ENCODE results near the gene OR10P1. TPM values are rescaled to one million over a fixed set of nuclear protein-coding genes. Genes with fewer than 3 reads are reported as not detected.
"Not testable (repeated sequence)": the region's sequence is repeated elsewhere in the genome, so short reads cannot be mapped to it uniquely, and the experiment has no call there.

Gene OR10P1
- total RNA-seq, 1 donor = not detected

GRCh38 chr12:55642267-55642666, 5.6 kb downstream of the OR10P1 start:
- no peaks in the 10 kb centered on the region for H3K4me1 ChIP-seq (ENCODE audit: insufficient read depth, low read length)
- no peak for TF ChIP-seq CTCF (IDR thresholded peaks at IDR 0.05; ENCODE audit: extremely low read depth, low read depth, low read length)
- H3K27ac ChIP-seq (ENCODE audit: low read depth, low read length) = no peak overlapping the region
- H3K79me2 ChIP-seq (ENCODE audit: insufficient read depth, low read length) = no peaks in the 10 kb centered on the region
- no peak overlapping the region for H2AFZ ChIP-seq (ENCODE audit: low read length)
- no peaks in the 10 kb centered on the region for H4K20me1 ChIP-seq (ENCODE audit: insufficient read depth, low read length)
- H3K9me3 ChIP-seq (ENCODE audit: low read depth, low read length) = no peaks in the 10 kb centered on the region
- H3K4me2 ChIP-seq (ENCODE audit: insufficient read depth, low read length) = no peak overlapping the region
- DNase-seq (ENCODE audit: insufficient read length, low spot score, missing footprints) = no peak
- H3K36me3 ChIP-seq (ENCODE audit: insufficient read depth, low read length) = no peaks in the 10 kb centered on the region
- peaks cover 39% of the 10 kb centered on the region for H3K27me3 ChIP-seq (ENCODE audit: insufficient read depth, low read length)
- H3K4me3 ChIP-seq (ENCODE audit: insufficient read depth, low read length) = no peak overlapping the region

GRCh38 chr12:55642669-55643068, 6.0 kb downstream of the OR10P1 start:
- no peak for DNase-seq (ENCODE audit: insufficient read length, low spot score, missing footprints)
- no peak overlapping the region for H3K4me3 ChIP-seq (ENCODE audit: insufficient read depth, low read length)
- H3K9me3 ChIP-seq (ENCODE audit: low read depth, low read length) = no peaks in the 10 kb centered on the region
- no peak overlapping the region for H3K27ac ChIP-seq (ENCODE audit: low read depth, low read length)
- H3K27me3 ChIP-seq (ENCODE audit: insufficient read depth, low read length) = peaks cover 35% of the 10 kb centered on the region
- no peaks in the 10 kb centered on the region for H3K36me3 ChIP-seq (ENCODE audit: insufficient read depth, low read length)
- H3K4me2 ChIP-seq (ENCODE audit: insufficient read depth, low read length) = no peak overlapping the region
- H4K20me1 ChIP-seq (ENCODE audit: insufficient read depth, low read length) = no peaks in the 10 kb centered on the region
- H3K4me1 ChIP-seq (ENCODE audit: insufficient read depth, low read length) = no peaks in the 10 kb centered on the region
- no peaks in the 10 kb centered on the region for H3K79me2 ChIP-seq (ENCODE audit: insufficient read depth, low read length)
- no peak overlapping the region for H2AFZ ChIP-seq (ENCODE audit: low read length)
- TF ChIP-seq CTCF (IDR thresholded peaks at IDR 0.05; ENCODE audit: extremely low read depth, low read depth, low read length) = no peak

- TF ChIP-seq CTCF (IDR thresholded peaks at IDR 0.05; ENCODE audit: extremely low read depth, low read depth, low read length) = no peak
- no peak for DNase-seq (ENCODE audit: insufficient read length, low spot score, missing footprints)
- Histone ChIP-seq H3K4me1 (ENCODE audit: insufficient read depth, low read length) (no peaks in the 10 kb centered on the region), H4K20me1 (ENCODE audit: insufficient read depth, low read length) (no peaks in the 10 kb centered on the region), H3K27ac (ENCODE audit: low read depth, low read length) (no peak overlapping the region), H3K4me2 (ENCODE audit: insufficient read depth, low read length) (no peak overlapping the region), H3K27me3 (ENCODE audit: insufficient read depth, low read length) (peaks cover 23% of the 10 kb centered on the region), H3K79me2 (ENCODE audit: insufficient read depth, low read length) (no peaks in the 10 kb centered on the region), H3K9me3 (ENCODE audit: low read depth, low read length) (no peaks in the 10 kb centered on the region), H3K4me3 (ENCODE audit: insufficient read depth, low read length) (no peak overlapping the region), H3K36me3 (ENCODE audit: insufficient read depth, low read length) (no peaks in the 10 kb centered on the region), H2AFZ (ENCODE audit: low read length) (no peak overlapping the region)
Measured at GRCh38 chr12:55644591-55644990, 7.9 kb downstream of the OR10P1 start.

- Histone ChIP-seq H4K20me1 (ENCODE audit: insufficient read depth, low read length) (no peaks in the 10 kb centered on the region), H3K4me2 (ENCODE audit: insufficient read depth, low read length) (no peak overlapping the region), H3K27ac (ENCODE audit: low read depth, low read length) (no peak overlapping the region), H3K4me1 (ENCODE audit: insufficient read depth, low read length) (no peaks in the 10 kb centered on the region), H3K27me3 (ENCODE audit: insufficient read depth, low read length) (peaks cover 12% of the 10 kb centered on the region), H2AFZ (ENCODE audit: low read length) (peak overlapping the region; percentile 94), H3K79me2 (ENCODE audit: insufficient read depth, low read length) (no peaks in the 10 kb centered on the region), H3K9me3 (ENCODE audit: low read depth, low read length) (no peaks in the 10 kb centered on the region), H3K36me3 (ENCODE audit: insufficient read depth, low read length) (no peaks in the 10 kb centered on the region), H3K4me3 (ENCODE audit: insufficient read depth, low read length) (no peak overlapping the region)
- TF ChIP-seq CTCF (IDR thresholded peaks at IDR 0.05; ENCODE audit: extremely low read depth, low read depth, low read length) = no peak
- DNase-seq (ENCODE audit: insufficient read length, low spot score, missing footprints) = peak; percentile 65
Measured at GRCh38 chr12:55647027-55647426, 10.3 kb downstream of the OR10P1 start.

GRCh38 chr12:55650620-55651298, 14.1 kb downstream of the OR10P1 start:
- not testable (repeated sequence) for H3K27me3 ChIP-seq (ENCODE audit: insufficient read depth, low read length); H3K36me3 ChIP-seq (ENCODE audit: insufficient read depth, low read length); H3K4me3 ChIP-seq (ENCODE audit: insufficient read depth, low read length); H3K27ac ChIP-seq (ENCODE audit: low read depth, low read length); H3K4me2 ChIP-seq (ENCODE audit: insufficient read depth, low read length); H3K4me1 ChIP-seq (ENCODE audit: insufficient read depth, low read length); H4K20me1 ChIP-seq (ENCODE audit: insufficient read depth, low read length); H3K79me2 ChIP-seq (ENCODE audit: insufficient read depth, low read length); H3K9me3 ChIP-seq (ENCODE audit: low read depth, low read length); H2AFZ ChIP-seq (ENCODE audit: low read length); DNase-seq (ENCODE audit: insufficient read length, low spot score, missing footprints)

Data from osteoblast (primary cell).